Fibroblast of lung (primary cell): ENCODE measurements around the gene CMTR1.

Experiments
- CTCF ChIP-seq, 2 donors: IDR thresholded peaks in 1 of 2; conservative IDR thresholded peaks in 1 of 2; 1 replicate in 1 of 2; 2 replicates in 1 of 2; pipeline ENCODE4 v1.5.1; 2011 to 2012; ENCODE audit warnings: low read length in 2 of 2, control low read depth in 1 of 2, inconsistent platforms in 1 of 2, low read depth in 1 of 2, mild to moderate bottlenecking in 1 of 2
- EZH2 ChIP-seq: IDR thresholded peaks from 2 replicates; pipeline ENCODE4 v1.5.1; 2012; ENCODE audit warnings: low read length, control low read depth, mild to moderate bottlenecking; ENCODE audit errors: missing control alignments

- TF ChIP-seq CTCF (conservative IDR thresholded peaks at IDR 0.05 in 1 of 2, IDR thresholded peaks at IDR 0.05 in 1 of 2; ENCODE audit: low read depth in 1 of 2, low read length in 2 of 2): no peak
- TF ChIP-seq EZH2: no peak
These were observed 3.7 kb upstream of the CMTR1 start for GRCh38 chr6:37429352-37429750.
